GM19395 (cell line): ENCODE results near the gene METRN.

ENCODE experiments used
- ATAC-seq: cut with Tn5 transposase; IDR thresholded peaks from one replicate; pipeline ENCODE4 v1.9.1; 2021; ENCODE audit warnings: mild to moderate bottlenecking, moderate library complexity; ENCODE audit not compliant: unreplicated experiment

Gene METRN

DNA sequence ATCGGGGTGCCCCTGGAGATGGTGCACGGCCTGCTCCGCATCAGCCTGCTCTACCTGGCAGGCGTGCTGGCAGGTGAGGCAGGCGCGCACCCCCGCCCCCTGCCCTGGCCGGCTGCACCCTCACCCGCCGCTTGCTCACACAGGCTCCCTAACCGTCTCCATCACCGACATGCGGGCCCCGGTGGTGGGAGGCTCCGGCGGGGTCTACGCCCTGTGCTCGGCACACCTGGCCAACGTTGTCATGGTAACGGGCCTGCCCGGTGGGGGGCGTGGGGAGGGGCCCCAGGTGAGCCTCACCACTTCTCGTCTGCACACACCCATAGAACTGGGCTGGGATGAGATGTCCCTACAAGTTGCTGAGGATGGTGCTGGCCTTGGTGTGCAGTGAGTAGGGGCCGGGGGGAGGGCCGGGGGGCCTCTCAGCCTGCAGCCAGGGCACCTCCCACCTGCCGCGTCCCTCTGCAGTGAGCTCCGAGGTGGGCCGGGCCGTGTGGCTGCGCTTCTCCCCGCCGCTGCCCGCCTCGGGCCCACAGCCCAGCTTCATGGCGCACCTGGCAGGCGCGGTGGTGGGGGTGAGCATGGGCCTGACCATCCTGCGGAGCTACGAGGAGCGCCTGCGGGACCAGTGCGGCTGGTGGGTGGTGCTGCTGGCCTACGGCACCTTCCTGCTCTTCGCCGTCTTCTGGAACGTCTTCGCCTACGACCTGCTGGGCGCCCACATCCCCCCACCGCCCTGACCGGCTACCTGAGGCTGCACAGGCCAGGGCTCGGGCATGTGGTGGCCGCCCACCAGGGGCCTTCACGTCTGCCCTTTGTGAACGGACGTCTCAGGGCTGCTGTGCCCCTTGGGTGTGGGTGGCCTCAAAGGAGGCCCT is 37.4 kb upstream of the METRN start:
- no peak for ATAC-seq

DNA sequence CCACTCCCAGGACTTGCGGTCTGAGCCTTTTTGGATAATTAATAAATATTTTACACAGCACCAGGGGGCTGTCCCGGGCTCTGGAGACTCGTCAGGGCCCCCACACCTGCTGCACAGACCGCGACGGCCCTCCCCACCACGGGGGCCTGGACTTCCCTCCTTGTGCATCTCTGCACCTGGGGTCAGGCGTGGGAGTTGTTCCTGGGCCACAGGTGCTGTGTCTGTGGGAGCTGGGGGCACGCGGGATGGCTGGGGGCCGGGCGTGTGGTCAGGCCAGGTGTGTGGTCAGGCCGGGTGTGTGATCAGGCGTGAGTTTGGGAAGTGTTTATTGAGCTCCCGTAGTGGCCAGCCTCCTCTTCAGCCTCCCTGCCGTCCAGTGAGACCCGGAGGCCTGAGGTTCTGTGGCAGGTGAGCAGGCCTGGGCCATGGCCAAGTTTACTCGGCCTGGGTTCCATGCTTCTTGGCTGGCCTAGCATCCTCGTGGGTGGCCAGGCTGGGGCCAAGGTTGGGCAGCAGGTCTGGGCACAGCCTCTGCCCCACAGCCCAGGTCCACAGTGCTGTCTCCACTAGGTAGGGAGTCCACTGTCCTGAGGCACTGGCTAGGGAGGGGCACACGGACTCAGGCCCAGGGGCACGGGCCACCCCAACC is 36.6 kb upstream of the METRN start:
- no peak for ATAC-seq

DNA sequence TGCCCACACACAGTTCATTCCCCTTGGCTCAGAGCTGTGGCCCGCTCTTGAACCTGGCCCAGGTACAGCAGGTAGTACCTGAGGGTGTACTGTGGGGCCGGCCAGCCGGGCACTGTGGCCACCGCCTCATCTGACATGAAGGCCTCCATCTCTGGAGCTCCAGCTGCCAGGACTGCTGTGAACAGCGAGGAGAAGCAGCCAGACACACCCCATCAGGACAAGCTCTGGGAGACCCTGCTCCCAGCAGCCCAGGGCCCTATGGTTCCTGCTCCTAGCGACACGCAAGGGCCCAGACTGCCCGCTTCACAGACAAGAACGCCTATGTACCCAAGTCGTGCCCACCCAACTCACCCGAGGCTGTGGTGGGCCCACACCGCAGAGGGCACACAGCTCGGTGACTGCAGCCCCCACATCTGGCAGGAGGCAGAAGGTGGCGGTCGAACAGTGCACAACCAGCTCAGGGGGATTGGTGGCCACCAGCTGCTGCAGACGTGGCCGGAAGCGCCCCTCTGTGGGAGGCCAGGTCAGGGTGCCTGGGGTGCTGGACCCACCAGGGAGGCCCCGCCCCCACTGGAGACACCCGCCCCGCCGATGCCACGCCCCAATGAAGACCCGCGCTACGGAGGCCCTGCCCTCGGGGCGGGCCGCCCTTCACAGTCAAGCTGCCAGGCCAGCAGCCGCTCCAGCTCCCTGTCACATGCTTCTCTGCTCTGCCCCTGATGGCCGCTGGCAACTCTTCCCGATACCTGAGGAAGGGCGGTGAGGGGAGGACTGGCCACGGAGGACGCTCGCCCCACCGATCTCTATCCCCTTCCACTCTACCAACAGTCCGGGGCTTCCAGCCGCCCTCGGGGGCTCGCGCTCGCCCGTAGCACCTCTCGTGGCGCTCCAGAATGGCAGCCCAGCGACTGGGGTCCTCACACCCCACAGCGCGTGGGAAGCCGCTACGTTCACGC is 35.8 kb upstream of the METRN start:
- ATAC-seq: no peak

DNA sequence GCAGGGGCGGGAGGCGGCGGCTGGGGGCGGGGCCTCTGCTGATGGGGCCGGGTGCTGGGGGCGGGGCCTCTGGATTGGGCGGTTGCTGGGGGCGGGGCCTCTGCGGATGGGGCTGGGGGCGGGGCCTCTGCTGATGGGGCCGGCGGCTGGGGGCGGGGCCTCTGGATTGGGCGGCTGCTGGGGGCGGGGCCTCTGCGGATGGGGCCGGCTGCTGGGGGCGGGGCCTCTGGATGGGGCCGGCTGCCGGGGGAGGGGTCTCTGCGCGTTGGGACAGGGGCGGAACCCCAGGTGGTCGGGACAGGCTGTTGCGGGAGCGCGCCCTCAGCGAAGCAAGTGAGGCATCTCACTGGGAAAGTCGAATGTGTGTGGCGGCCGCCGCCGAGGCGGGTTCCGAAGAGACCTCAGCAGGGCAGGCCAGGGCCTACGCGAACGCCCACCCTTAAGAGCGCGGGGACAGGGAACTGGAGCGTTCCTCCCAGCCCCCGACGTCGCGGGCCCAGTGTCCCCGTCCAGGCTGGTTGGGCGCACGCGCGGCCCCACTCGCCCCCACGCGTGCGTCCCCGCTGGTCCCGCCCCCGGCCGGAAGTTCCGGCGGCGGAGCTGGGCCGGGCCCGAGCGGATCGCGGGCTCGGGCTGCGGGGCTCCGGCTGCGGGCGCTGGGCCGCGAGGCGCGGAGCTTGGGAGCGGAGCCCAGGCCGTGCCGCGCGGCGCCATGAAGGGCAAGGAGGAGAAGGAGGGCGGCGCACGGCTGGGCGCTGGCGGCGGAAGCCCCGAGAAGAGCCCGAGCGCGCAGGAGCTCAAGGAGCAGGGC is 34.9 kb upstream of the METRN start, which contains the start of gene STUB1:
Gene STUB1, plus strand, starts transcription at position 597 of the 811 bp plus-strand sequence. Its CDS starts 116 bp downstream, at position 713.
- ATAC-seq: peak; percentile 31

DNA sequence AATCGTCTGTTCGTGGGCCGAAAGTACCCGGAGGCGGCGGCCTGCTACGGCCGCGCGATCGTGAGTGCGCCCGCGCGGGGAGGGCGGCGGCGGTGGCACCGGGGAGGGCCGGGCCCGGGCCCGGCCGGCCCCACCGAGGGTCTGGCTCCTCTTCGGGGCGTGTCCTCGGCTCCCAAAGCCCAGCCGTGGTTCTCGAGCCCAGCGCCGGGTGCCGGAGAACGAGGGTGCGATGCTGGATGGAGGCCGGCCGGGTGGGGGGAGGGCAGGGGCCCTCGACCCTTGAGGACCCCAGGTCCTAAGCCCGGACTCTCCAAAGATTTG is 34.3 kb upstream of the METRN start:
- no peak for ATAC-seq

DNA sequence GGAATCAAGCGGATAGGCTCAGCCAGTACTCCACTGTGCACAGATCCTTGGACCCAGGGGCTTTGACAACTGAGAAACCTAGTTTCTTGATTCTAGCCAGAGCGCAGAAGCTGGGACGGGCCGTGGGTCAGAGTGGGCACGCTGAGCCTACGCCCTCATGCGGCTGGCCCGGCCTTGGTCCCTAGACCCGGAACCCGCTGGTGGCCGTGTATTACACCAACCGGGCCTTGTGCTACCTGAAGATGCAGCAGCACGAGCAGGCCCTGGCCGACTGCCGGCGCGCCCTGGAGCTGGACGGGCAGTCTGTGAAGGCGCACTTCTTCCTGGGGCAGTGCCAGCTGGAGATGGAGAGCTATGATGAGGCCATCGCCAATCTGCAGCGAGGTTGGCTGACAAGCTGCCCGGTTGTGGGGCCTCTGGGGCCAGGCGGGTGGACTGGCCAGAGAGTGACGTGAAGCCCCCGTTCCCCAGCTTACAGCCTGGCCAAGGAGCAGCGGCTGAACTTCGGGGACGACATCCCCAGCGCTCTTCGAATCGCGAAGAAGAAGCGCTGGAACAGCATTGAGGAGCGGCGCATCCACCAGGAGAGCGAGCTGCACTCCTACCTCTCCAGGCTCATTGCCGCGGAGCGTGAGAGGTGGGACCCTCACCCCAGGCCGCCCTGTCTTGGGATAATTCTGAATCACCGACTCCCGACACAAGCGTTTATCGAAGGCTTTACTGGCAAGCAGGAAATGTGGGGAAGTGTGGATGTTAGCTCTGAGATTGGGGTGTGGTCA is 33.8 kb upstream of the METRN start:
- ATAC-seq: no peak

DNA sequence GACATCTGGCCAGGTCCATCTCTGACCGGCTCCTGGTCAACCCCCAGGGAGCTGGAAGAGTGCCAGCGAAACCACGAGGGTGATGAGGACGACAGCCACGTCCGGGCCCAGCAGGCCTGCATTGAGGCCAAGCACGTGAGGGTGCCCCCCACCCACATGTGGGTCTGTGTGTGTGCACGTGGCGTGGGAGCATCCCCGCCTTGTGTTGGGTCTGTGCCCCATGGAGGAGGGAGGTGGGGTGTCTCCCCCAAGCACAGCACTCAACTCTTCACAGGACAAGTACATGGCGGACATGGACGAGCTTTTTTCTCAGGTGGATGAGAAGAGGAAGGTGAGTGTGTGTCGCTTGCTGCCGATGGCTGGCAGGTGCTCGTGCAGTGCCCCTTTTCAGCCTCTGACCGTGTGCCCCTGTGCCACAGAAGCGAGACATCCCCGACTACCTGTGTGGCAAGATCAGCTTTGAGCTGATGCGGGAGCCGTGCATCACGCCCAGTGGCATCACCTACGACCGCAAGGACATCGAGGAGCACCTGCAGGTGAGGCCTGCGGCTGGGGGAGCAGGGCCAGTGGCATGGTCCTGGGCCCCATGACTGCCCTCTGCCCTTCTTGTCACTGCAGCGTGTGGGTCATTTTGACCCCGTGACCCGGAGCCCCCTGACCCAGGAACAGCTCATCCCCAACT is 33.0 kb upstream of the METRN start:
- no peak for ATAC-seq

DNA sequence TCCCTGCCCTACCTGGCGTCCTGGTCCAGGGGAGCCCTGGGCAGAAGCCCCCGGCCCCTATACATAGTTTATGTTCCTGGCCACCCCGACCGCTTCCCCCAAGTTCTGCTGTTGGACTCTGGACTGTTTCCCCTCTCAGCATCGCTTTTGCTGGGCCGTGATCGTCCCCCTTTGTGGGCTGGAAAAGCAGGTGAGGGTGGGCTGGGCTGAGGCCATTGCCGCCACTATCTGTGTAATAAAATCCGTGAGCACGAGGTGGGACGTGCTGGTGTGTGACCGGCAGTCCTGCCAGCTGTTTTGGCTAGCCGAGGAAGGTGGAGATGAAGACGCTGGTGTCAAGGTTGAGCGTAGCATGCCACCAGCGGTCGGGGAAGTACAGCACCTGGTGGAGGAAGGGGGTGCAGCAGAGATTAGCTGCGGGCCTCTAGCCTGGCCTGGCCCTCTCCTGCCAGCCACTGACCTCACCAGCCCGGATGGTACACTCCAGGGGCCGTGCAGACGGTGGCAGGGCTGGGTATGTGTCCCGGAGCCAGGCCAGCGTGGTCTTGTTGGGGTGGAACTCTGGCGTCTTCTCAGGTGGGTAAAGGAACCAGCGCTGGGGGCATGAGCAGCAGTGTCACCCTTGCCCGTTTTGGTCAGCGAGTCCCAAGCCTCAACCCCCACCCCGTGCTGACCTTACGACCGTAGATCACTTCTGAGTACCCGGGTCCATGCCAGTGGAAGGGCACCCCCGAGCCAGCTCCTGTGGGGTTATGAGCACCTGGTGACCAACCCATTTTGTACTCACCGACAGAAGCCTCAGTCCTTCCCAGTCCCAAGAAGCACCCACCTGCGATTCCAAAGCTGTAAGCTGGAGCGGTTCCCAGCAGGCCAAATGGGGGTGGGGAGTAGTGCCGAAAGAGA is 32.2 kb upstream of the METRN start:
- no peak for ATAC-seq

DNA sequence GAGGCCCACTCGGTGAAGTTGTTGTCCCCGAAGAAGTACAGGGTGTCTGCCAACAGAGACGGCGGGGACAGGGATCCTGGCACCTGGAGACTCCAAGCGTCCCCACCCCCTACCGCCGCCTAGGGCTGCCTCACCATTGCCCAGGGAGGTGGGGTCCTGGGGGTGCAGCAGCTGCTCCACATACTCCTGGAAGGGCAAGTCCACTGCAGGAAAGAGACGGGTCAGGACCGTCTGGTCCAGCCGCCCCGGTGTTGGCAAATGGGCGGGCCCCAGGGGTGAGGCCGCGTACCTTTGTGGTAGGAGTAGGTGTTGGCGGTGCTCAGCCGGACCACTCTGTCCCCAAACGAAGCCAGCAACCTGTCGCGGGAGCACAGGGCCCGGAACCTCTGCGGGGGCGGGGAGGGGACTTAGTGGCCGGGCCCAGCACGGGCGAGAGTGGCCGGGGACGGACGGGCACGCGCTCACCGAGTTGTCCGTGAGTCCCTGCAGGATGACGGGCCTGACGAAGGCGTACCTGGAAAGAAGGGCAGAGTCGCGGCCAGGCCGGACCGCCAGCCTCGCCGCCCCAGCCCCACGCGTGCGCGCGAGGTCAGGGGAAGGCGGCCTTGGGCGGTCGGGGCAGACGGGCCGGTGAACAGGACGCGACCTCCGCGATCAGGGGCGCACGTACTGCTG is 31.4 kb upstream of the METRN start:
- ATAC-seq: no peak

DNA sequence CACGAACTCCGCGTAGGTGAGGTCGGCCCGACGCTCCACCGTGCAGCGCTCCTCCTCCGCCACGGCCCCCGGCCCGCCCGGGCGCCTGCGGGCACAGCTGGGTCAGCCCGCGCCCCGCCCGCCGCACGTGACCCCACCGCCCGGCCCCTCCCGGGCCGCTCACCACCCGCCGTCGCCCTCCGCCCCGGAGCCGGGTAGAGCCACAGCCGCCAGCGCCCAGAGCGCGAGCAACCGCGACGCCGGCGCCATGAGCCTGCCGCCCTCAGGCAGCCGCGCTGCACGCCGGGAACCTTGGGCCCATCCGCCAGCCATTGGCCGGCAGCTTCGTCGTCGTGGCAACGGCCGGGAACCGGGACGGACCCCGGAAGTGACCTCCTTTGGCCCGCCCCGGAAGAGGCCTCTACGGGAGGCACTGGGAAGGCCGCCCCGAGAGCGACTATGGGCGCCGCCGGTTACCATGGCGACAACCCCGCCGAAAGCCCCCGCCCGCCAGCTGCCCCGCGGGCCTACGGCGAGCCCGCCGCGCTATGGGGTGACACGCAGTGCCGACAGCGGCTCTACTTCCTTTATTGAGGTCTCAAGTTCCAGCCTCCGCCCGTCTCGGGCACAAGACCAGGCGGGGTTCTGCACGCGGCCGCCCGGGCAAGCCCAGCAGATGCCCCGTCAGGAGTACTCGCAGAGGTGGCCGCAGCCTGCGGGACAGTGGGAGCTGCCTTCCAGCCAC is 30.7 kb upstream of the METRN start, which contains the start of gene JMJD8:
Gene JMJD8, minus strand, starts transcription at position 264 of the 724 bp plus-strand sequence. Its CDS starts 15 bp downstream, at position 249.
- peak; percentile 71 for ATAC-seq

DNA sequence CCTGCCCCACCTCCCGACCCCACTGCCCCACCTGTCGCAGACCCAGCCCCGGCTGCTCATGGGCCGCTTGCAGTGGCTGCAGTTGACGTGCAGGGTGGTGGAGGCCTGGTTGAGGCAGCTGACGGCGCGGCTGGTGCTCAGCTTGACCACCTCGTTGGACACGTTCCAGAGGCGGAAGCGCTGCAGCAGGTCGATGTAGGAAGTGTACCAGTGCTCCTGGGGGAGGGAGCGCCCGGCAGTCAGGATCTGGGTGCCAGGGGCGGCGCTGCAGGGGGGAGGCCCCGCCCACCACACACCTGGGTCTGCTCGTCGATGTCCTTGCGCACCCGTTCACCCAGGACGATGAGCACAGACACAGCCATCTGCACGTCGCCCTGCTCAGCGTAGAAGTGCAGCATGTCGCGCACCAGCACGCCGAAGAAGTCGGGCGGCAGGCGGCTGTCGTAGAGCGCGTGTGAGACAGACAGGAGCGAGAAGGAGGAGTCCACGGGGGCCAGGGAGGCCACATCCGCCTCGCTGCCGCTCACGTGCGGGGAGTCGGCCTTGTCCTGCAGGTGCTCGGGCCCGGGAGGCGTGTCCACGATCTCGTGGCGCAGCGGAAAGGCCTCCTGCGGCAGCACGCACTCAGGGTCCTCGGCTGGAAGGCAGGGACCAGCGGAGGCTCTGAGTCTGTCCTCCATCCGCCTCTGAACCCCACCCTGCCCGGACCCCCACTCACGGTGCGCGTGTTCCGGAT is 29.8 kb upstream of the METRN start:
- ATAC-seq: no peak

DNA sequence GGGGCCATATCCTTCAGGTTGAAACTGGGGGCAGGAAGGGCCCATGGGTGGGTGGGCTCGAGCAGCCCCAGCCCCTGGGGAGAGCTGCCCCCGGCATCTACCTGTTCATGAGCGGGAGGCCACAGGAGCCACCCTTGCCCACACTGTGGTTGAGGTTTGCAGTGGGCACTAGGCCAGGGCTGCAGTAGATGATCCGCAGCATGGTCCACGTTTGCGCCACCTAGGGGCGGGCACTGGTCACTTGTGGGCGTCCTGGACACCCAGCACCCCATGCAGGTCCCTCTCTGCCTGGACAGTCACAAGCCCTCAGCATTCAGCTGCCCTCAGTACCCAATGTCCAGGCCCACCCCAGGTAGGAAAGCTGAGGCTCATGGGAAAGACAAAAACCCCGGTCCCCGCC is 29.0 kb upstream of the METRN start:
- ATAC-seq: no peak

DNA sequence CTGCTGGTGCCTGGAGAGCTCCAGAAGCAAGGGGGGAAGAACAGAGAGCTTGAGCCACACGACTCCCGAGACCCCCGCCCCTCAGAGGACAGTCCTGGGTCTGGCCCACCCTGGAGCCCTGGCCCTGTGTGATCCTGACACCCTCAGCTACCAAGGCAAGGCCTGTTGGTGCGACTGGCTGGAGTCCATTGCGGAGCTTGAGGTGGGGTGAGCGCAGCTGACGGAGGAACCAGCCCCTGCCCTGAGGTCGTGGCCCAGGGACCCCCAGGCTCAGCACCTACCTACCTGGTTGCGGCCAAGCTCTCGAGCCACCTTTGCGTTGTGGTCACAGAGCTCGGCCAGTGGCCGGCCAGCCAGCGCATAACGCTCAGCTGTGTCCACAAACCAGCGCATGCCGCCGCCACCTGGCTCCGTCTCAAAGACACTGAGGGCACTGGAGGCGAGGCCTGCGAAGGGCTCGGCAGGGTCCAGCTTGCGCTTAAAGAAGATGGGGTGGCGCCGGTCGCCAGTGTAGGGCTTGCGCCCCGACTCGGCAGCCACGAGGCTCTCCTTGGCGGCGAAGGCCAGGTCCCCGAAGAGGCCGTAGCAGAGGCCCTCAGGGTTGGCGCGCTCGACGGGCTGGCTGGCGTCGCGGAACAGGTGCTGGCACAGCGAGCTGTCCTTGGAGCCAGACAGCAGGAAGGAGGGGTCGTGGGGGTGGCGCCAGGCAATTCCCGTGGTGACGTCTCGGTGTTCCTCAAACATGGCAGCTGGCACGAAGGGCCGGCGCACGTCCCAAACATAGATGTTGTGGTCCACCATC is 28.3 kb upstream of the METRN start:
- ATAC-seq: no peak

DNA sequence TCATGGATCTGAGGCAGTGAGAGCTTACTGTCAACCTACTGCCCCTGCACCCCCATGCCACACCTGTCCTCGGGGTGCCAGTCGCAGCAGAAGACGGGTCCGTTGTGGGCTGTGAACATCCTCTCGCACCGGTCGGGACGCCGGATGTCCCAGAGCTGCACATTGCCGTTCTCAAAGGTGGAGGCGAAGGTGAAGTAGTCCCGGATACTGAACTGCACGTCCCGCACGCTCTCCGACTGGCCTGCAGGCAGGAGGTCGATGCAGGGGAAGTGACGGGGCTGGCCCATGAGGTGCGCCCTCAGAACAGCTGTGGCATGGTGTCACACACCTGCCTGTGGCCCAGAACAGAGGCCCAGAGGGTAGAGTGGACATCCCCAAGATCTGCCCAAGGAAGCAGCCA is 27.4 kb upstream of the METRN start:
- no peak for ATAC-seq

DNA sequence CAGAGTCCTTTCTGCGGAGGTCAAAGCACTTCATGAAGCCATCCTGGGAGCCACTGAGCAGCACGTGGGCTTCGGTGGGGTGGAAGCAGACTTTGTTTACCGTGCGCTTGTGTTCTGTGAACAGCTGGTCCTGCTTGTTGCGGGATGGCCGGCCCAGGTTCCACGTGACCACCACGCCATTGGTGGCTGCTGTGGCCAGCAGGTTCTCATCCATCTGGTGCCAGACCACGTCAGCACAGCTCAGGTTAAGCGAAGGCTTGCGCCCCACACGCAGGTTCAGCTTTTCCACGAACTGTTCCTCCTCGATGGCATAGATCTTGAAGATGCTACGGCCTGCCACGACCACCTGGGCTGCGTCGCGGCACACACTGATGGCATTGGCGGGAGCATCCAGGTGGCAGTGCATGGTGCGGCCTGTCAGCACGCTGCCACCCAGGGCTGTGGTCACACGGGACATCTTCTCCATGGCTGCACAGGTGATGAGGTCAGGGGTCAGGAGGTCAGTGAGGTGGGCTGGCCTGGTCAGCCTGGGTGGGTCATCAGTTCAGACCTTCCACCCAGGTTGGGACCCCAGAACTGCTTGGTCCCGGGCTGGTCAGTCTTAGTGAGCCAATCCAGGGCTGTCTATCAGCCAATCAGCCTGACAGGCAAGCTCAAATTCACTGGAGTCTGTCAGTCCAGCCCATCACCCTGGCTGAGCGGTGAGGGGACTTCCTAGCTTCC is 25.6 kb upstream of the METRN start:
- ATAC-seq: no peak
